ENCODE results near the gene TRA2A. TPM values are rescaled to one million over a fixed set of nuclear protein-coding genes. Genes with fewer than 3 reads are reported as not detected.

The TRA2A gene
- total and polyA plus RNA-seq, 2 of the 13 experiments (the other 11 are each of a cell fraction or from before 2014, with no cell fraction given), result 39.1 to 41.6 TPM

DNA sequence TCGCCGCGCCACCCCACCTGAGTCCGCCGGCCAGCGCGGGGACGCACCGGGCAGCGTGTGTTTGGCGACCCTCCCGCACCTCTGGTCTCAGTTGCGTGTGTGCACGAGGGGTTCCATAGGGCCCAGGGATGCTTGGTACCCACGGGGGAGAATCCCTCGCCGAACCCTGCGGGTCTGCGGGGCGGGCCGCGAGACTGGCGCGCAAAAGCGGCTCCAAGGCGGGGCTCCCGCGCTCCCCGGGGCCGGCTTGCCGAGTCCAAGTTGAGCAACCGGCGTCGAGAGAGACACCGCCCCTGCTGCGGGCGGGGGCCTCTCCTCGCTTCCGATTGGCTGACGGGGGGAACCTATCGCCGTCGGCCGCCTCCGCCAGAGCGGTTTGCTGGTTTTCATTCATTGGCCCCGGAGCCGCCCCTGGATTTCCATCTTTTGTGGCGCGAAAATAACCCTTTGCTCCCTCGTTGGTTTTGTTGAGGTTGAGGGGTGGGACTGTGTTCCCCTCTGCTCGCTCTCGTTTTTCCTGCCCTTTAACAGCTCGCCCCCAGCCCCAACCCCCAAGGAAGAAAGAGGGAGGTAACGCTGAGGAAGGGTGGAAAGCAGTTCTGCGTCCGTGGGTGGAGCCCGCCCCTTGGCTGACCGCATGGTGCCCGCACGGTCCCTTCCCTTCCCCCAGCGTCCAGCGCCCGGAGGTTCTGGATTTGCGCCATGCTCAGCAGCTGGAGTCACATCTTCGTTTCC is 57.5 kb downstream of the TRA2A start (continued):
- TF ChIP-seq ZNF563 (CRISPR knock-in tag; IDR thresholded peaks at IDR 0.05), result peak; percentile 48; the same call in 1 of the 2 replicates
- peak; percentile 91 for TF ChIP-seq MXI1 (IDR thresholded peaks at IDR 0.05; ENCODE audit: borderline replicate concordance, low read depth, low read length)
- peak; percentile 51 for TF ChIP-seq PITX1 (CRISPR knock-in tag; IDR thresholded peaks at IDR 0.05)
- no peak for TF ChIP-seq SNAI1 (CRISPR knock-in tag; IDR thresholded peaks at IDR 0.05; ENCODE audit: borderline replicate concordance)
- TF ChIP-seq ZNF558 (CRISPR knock-in tag; IDR thresholded peaks at IDR 0.05; ENCODE audit: borderline replicate concordance), result peak; percentile 89; the same call in 1 of the 2 replicates
- peak in 1 of 2 experiments; percentile 74; a peak in 1 of 4 replicates for TF ChIP-seq POLR2A (IDR thresholded peaks at IDR 0.05; ENCODE audit: insufficient read depth in 1 of 2, low read depth in 2 of 2, low read length in 2 of 2)
- TF ChIP-seq ZNF367 (CRISPR knock-in tag; IDR thresholded peaks at IDR 0.05; ENCODE audit: borderline replicate concordance), result peak; percentile 94
- no peak; the same call in 1 of the 2 replicates for TF ChIP-seq ZNF550 (CRISPR knock-in tag; IDR thresholded peaks at IDR 0.05; ENCODE audit: borderline replicate concordance)
- no peak for TF ChIP-seq ZBTB44 (CRISPR knock-in tag; IDR thresholded peaks at IDR 0.05)
- no peak for TF ChIP-seq SMC3 (IDR thresholded peaks at IDR 0.05; ENCODE audit: low read length)
- TF ChIP-seq ARNTL (CRISPR knock-in tag; IDR thresholded peaks at IDR 0.05), result peak; percentile 58
- peak; percentile 72 for TF ChIP-seq ZNF232 (CRISPR knock-in tag; IDR thresholded peaks at IDR 0.05; ENCODE audit: borderline replicate concordance)
- TF ChIP-seq RBFOX2 (IDR thresholded peaks at IDR 0.05; ENCODE audit: low read depth, low read length), result peak; percentile 96
- TF ChIP-seq ZBTB7B (CRISPR knock-in tag; IDR thresholded peaks at IDR 0.05), result peak; percentile 62; the same call in 1 of the 2 replicates
- TF ChIP-seq ZNF605 (CRISPR knock-in tag; IDR thresholded peaks at IDR 0.05), result peak; percentile 96
- no peak for TF ChIP-seq TEAD3 (CRISPR knock-in tag; optimal IDR thresholded peaks at IDR 0.05; ENCODE audit: borderline replicate concordance)
- no peak for TF ChIP-seq PLRG1 (conservative IDR thresholded peaks at IDR 0.05)
- peak; percentile 71 for TF ChIP-seq ZNF788 (CRISPR knock-in tag; IDR thresholded peaks at IDR 0.05; ENCODE audit: borderline replicate concordance)
- no peak for TF ChIP-seq ZNF337 (CRISPR knock-in tag; IDR thresholded peaks at IDR 0.05; ENCODE audit: borderline replicate concordance, low read depth)
- TF ChIP-seq GMEB2 (CRISPR knock-in tag; IDR thresholded peaks at IDR 0.05; ENCODE audit: low read depth), result no peak
- 0 out of 2 replicates have a peak, but pooled peaks have one; percentile 41 for TF ChIP-seq ZFYVE20 (CRISPR knock-in tag; IDR thresholded peaks at IDR 0.05; ENCODE audit: borderline replicate concordance, low read depth)
- TF ChIP-seq, protein P1, sequence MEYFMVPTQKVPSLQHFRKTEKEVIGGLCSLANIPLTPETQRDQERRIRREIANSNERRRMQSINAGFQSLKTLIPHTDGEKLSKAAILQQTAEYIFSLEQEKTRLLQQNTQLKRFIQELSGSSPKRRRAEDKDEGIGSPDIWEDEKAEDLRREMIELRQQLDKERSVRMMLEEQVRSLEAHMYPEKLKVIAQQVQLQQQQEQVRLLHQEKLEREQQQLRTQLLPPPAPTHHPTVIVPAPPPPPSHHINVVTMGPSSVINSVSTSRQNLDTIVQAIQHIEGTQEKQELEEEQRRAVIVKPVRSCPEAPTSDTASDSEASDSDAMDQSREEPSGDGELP (IDR thresholded peaks at IDR 0.05; ENCODE audit: borderline replicate concordance, low read depth), result peak; percentile 83
- no peak for TF ChIP-seq ZNF512 (CRISPR knock-in tag; IDR thresholded peaks at IDR 0.05)
- TF ChIP-seq SIN3B (IDR thresholded peaks at IDR 0.05; ENCODE audit: low read length), result peak; percentile 66
- TF ChIP-seq REL (CRISPR knock-in tag; conservative IDR thresholded peaks at IDR 0.05), result peak; percentile 92

Measured in HepG2 (cell line).